KMS-11 (cell line): ENCODE results near the gene RBFOX1.

Experiments
- H2AFZ ChIP-seq: fragments of 200-600 bp; sonication (generic); 2 replicates; pipeline ENCODE4 v1.6.1; 2016; ENCODE audit warnings: antibody characterized with exemption, mixed run types, low read depth
- H3K27ac ChIP-seq: fragments of 200-600 bp; sonication (generic); 2 replicates; pipeline ENCODE4 v1.6.1; 2016; ENCODE audit warnings: mild to moderate bottlenecking, mixed run types
- H3K27me3 ChIP-seq: fragments of 200-600 bp; sonication (generic); 2 replicates; pipeline ENCODE4 v1.6.1; 2017; ENCODE audit warnings: mild to moderate bottlenecking, low read depth, mixed run types, moderate library complexity; ENCODE audit not compliant: insufficient read depth
- H3K36me3 ChIP-seq: fragments of 200-600 bp; sonication (generic); 2 replicates; pipeline ENCODE4 v1.6.1; 2017; ENCODE audit warnings: mild to moderate bottlenecking, mixed run types; ENCODE audit not compliant: insufficient read depth
- H3K4me1 ChIP-seq: fragments of 200-600 bp; sonication (generic); 2 replicates; pipeline ENCODE4 v1.6.1; 2016; ENCODE audit warnings: mild to moderate bottlenecking, low read depth, mixed run types; ENCODE audit not compliant: poor library complexity, severe bottlenecking
- H3K4me2 ChIP-seq: fragments of 200-600 bp; sonication (generic); 2 replicates; pipeline ENCODE4 v1.7.0; 2016; ENCODE audit warnings: mild to moderate bottlenecking, mixed run types
- H3K4me3 ChIP-seq: fragments of 200-600 bp; sonication (generic); IDR thresholded peaks from 2 replicates; pipeline ENCODE4 v1.6.1; 2017; ENCODE audit warnings: low read depth, low read length, mixed read lengths; ENCODE audit not compliant: insufficient read depth
- H3K79me2 ChIP-seq: fragments of 200-600 bp; sonication (generic); 2 replicates; pipeline ENCODE4 v1.6.1; 2016; ENCODE audit warnings: low read depth, mixed run types; ENCODE audit not compliant: insufficient read depth
- H3K9ac ChIP-seq: fragments of 200-600 bp; sonication (generic); 2 replicates; pipeline ENCODE4 v1.6.1; 2016; ENCODE audit warnings: mild to moderate bottlenecking, mixed run types
- H4K20me1 ChIP-seq: fragments of 200-600 bp; sonication (generic); 2 replicates; pipeline ENCODE4 v1.6.1; 2016; ENCODE audit warnings: mild to moderate bottlenecking, mixed run types; ENCODE audit not compliant: insufficient read depth
- TF ChIP-seq, protein P1 (sequence below): fragments of 200-600 bp; sonication (generic); conservative IDR thresholded peaks from 2 replicates; pipeline ENCODE4 v1.6.1; 2017; ENCODE audit warnings: low read depth, mild to moderate bottlenecking, antibody characterized with exemption, low read length, moderate library complexity, mixed read lengths

RBFOX1 gene

DNA sequence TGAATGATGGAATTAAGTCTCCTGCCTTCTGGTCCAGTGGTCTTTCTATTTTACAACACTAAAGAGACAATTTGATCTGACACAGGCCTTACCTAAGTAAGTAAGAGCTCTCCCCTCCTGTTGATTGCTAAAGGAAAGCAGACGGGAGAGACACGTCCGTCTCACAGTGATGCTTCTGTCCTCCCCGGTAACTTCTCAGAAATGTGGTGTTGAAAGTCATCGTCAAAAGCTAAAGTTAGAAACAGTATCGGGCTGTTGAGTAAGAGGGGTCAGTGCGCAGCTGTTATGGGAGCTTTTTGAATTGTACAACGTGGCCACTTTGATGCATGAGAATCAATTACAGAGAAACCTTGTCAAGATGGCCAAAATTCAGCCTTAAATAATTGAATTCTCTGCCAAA is 1.9 kb upstream of the RBFOX1 start:
- H2AFZ ChIP-seq, result no peak overlapping the region
- TF ChIP-seq, protein P1, sequence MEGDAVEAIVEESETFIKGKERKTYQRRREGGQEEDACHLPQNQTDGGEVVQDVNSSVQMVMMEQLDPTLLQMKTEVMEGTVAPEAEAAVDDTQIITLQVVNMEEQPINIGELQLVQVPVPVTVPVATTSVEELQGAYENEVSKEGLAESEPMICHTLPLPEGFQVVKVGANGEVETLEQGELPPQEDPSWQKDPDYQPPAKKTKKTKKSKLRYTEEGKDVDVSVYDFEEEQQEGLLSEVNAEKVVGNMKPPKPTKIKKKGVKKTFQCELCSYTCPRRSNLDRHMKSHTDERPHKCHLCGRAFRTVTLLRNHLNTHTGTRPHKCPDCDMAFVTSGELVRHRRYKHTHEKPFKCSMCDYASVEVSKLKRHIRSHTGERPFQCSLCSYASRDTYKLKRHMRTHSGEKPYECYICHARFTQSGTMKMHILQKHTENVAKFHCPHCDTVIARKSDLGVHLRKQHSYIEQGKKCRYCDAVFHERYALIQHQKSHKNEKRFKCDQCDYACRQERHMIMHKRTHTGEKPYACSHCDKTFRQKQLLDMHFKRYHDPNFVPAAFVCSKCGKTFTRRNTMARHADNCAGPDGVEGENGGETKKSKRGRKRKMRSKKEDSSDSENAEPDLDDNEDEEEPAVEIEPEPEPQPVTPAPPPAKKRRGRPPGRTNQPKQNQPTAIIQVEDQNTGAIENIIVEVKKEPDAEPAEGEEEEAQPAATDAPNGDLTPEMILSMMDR, result no peak
- H3K36me3 ChIP-seq, result no peaks in the 10 kb centered on the region
- no peak overlapping the region for H3K9ac ChIP-seq
- no peaks in the 10 kb centered on the region for H3K79me2 ChIP-seq
- H3K4me2 ChIP-seq, result no peak overlapping the region
- H3K27ac ChIP-seq, result no peak overlapping the region
- no peaks in the 10 kb centered on the region for H3K27me3 ChIP-seq
- H3K4me3 ChIP-seq, result no peak overlapping the region
- H4K20me1 ChIP-seq, result no peaks in the 10 kb centered on the region
- no peaks in the 10 kb centered on the region for H3K4me1 ChIP-seq

DNA sequence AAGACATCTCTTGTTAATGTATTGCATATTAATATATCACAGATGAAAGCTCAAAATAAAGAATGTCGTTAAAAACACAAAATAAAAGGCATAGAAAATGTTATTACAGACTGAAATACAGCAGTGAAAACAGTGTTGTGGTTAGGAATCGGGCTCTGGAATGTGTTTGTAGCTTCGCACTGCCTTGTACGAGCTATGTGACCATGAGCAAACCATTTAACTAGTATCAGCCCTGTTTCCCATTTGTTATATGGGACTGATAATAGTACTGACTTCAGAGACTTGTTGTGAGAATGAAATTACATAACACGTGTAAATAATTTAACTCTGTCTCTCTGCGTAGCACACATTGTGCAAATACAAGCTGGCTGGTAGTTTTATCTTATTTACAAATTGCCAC is 648 bp upstream of the RBFOX1 start:
- Histone ChIP-seq H3K4me1 (no peaks in the 10 kb centered on the region), H2AFZ (no peak overlapping the region), H3K4me2 (no peak overlapping the region), H3K79me2 (no peaks in the 10 kb centered on the region), H3K4me3 (no peak overlapping the region), H3K9ac (no peak overlapping the region), H4K20me1 (no peaks in the 10 kb centered on the region), H3K27me3 (no peaks in the 10 kb centered on the region), H3K27ac (no peak overlapping the region), H3K36me3 (no peaks in the 10 kb centered on the region)
- TF ChIP-seq, protein P1, result no peak

DNA sequence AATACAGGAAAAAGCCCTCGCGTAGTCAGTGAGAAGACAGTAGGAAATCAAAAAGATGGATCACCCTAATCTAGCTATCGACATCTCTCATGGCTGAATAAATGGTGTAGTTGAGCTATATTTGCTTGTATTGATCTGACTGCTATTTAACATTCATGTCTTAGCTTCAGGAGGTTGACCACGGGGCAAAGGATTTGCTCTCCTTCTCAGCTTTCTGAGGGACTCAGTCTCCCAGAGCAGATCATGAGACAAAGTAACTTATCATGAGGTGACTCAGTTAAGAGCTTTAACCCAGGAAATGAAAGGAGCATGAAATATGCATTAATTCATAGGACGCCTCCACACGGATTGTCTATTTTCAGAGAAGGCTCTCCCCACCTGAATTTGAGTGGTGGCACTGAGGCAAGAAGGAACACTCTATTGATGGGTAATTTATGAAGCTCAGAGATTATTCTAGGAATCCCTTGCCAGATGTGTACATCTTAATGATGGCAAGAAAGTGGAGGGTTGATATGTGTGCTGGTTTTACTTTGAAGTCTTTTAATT is 608 bp downstream of the RBFOX1 start:
- no peaks in the 10 kb centered on the region for H4K20me1 ChIP-seq
- no peaks in the 10 kb centered on the region for H3K79me2 ChIP-seq
- H3K36me3 ChIP-seq, result no peaks in the 10 kb centered on the region
- no peak overlapping the region for H3K9ac ChIP-seq
- TF ChIP-seq, protein P1, result no peak
- H3K27me3 ChIP-seq, result no peaks in the 10 kb centered on the region
- no peak overlapping the region for H3K27ac ChIP-seq
- no peak overlapping the region for H3K4me2 ChIP-seq
- no peak overlapping the region for H3K4me3 ChIP-seq
- no peak overlapping the region for H2AFZ ChIP-seq
- no peaks in the 10 kb centered on the region for H3K4me1 ChIP-seq

DNA sequence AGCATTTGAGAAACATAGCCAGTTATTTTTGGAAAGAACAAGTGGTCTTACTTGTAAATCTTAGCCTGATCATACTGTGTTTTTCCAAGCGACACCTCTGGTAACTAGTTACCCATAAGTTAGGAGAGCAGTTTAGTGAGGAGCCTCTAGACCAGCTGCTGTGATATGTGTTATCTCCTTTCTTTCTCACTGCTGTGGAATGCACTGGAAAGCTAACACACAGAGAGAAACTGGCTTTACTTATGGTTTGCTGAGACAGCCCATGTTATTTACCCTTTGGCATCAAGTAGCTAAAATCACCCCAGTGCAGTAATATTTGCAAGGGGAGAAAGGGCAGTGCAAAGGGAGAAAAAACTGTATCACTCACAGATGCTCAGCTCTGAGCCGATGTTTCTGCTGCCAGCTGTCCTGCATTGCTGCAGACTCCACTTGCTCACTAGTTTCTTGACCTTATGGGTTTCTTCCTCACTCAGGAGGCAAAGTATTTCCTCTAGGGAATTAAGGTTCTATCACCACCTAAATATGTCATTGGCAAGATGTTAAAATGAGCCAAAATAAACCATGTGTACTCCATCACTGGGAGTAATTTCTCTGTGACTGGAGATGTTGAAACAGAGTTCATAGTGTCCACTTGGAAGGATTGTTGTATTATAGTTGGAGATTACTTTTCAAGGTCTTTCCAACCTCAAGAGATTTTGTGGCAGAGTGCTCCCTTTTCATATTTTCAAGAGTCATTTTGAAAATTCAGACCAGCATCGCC is 2.3 kb downstream of the RBFOX1 start:
- no peak overlapping the region for H3K4me2 ChIP-seq

More for the DNA sequence above, 2.3 kb downstream of the RBFOX1 start:
- H2AFZ ChIP-seq, result no peak overlapping the region
- no peaks in the 10 kb centered on the region for H3K4me1 ChIP-seq
- H3K4me3 ChIP-seq, result no peak overlapping the region
- no peaks in the 10 kb centered on the region for H3K27me3 ChIP-seq
- H3K27ac ChIP-seq, result no peak overlapping the region
- no peak overlapping the region for H3K9ac ChIP-seq
- no peaks in the 10 kb centered on the region for H3K79me2 ChIP-seq
- H3K36me3 ChIP-seq, result no peaks in the 10 kb centered on the region
- TF ChIP-seq, protein P1, result no peak
- no peaks in the 10 kb centered on the region for H4K20me1 ChIP-seq
